ENCODE data around the gene LHCGR.

DNA sequence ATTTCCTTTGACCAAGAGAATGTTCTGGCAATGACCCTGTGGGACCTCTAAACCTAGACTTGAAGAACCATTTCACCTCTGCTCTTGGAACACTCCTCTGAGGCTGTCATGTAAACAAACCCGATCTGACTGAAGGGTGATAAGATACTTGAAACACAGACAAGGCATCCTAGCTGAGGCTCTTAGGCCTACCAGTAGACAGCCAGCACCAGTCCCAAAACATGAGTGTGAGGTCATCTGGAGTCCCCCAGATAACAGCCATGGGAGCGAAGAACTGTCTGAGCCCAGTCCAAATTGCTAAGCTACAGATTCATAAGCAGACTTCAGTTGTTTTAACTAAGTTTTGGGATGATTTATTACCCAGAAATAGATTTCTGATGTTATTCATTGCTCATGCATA lies 39.5 kb upstream of the LHCGR start:
- TF ChIP-seq, protein P1, sequence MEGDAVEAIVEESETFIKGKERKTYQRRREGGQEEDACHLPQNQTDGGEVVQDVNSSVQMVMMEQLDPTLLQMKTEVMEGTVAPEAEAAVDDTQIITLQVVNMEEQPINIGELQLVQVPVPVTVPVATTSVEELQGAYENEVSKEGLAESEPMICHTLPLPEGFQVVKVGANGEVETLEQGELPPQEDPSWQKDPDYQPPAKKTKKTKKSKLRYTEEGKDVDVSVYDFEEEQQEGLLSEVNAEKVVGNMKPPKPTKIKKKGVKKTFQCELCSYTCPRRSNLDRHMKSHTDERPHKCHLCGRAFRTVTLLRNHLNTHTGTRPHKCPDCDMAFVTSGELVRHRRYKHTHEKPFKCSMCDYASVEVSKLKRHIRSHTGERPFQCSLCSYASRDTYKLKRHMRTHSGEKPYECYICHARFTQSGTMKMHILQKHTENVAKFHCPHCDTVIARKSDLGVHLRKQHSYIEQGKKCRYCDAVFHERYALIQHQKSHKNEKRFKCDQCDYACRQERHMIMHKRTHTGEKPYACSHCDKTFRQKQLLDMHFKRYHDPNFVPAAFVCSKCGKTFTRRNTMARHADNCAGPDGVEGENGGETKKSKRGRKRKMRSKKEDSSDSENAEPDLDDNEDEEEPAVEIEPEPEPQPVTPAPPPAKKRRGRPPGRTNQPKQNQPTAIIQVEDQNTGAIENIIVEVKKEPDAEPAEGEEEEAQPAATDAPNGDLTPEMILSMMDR (IDR thresholded peaks at IDR 0.05; ENCODE audit: insufficient read depth, low read length, poor library complexity, severe bottlenecking) = no peak
- TF ChIP-seq EZH2phosphoT487 (conservative IDR thresholded peaks at IDR 0.05; ENCODE audit: low read length) = no peak
